ENCODE measurements around the gene XPA.

Gene XPA

GRCh38 chr9:97647996-97648395 is 49.1 kb downstream of the XPA start:
- no peak for DNase-seq

GRCh38 chr9:97645720-97646119 is 51.4 kb downstream of the XPA start:
- no peak for DNase-seq

GRCh38 chr9:97640325-97640724 is 56.8 kb downstream of the XPA start:
- peak; percentile 21 for DNase-seq

- no peak for DNase-seq
Measured at GRCh38 chr9:97638666-97639065, 58.5 kb downstream of the XPA start.

GRCh38 chr9:97636903-97637302 is 60.2 kb downstream of the XPA start:
- no peak for DNase-seq

- DNase-seq, result no peak
Measured at GRCh38 chr9:97635026-97635425, 62.1 kb downstream of the XPA start.

- DNase-seq, result no peak
Measured at GRCh38 chr9:97633859-97634490, 63.2 kb downstream of the XPA start.

GRCh38 chr9:97632985-97633858 is 63.9 kb downstream of the XPA start, which contains the start of the genes NCBP1 and TSTD2:
NCBP1 (plus strand) TSS chr9:97633821; CDS start chr9:97633882, 61 bp downstream.
TSTD2 (minus strand) TSS chr9:97633368; CDS start chr9:97627562, 5,806 bp downstream.
- peak; percentile 97 for DNase-seq

GRCh38 chr9:97632248-97632984 is 64.7 kb downstream of the XPA start:
- DNase-seq, result peak; percentile 92

GRCh38 chr9:97630591-97630990 is 66.5 kb downstream of the XPA start:
- DNase-seq, result no peak

GRCh38 chr9:97629156-97629555 is 68.0 kb downstream of the XPA start:
- DNase-seq, result no peak

- no peak for DNase-seq
Measured at GRCh38 chr9:97628668-97629067, 68.5 kb downstream of the XPA start.

- no peak for DNase-seq
Measured at GRCh38 chr9:97627624-97628023, 69.5 kb downstream of the XPA start.

GRCh38 chr9:97625620-97626019 is 71.5 kb downstream of the XPA start:
- no peak for DNase-seq
